K562 (cell line): ENCODE data around the gene USP7. TPM values are rescaled to one million over a fixed set of nuclear protein-coding genes. Genes with fewer than 3 reads are reported as not detected.

Experiments
- BACH1 ChIP-seq: fragments of 200-800 bp; sonication (Bioruptor generic); IDR thresholded peaks from 2 replicates; pipeline ENCODE4 v1.6.1; 2016; ENCODE audit warnings: missing genetic modification characterization, missing compliant biosample characterization
- C11orf30 ChIP-seq: fragments of 450-650 bp; IDR thresholded peaks from 2 replicates; pipeline ENCODE4 v1.6.1; 2016; ENCODE audit warnings: low read depth, mild to moderate bottlenecking
- CREB3 ChIP-seq: fragments of 450-650 bp; conservative IDR thresholded peaks from 2 replicates; pipeline ENCODE4 v1.6.1; 2016; ENCODE audit warnings: missing genetic modification characterization, low read depth, mild to moderate bottlenecking, missing compliant biosample characterization, moderate library complexity
- DEAF1 ChIP-seq: fragments of 450-650 bp; formaldehyde crosslinking; IDR thresholded peaks from 2 replicates; pipeline ENCODE4 v1.4.0; 2020; ENCODE audit warnings: mild to moderate bottlenecking, moderate library complexity
- DPF2 ChIP-seq: fragments of 450-650 bp; IDR thresholded peaks from 2 replicates; pipeline ENCODE4 v1.6.1; 2016
- FOSL1 ChIP-seq: fragments of 200-800 bp; sonication (Bioruptor generic); conservative IDR thresholded peaks from 2 replicates; pipeline ENCODE4 v1.6.1; 2016; ENCODE audit warnings: missing genetic modification characterization, missing compliant biosample characterization
- HNRNPK ChIP-seq: fragments of 200-400 bp; formaldehyde crosslinking; IDR thresholded peaks from one replicate; pipeline ENCODE4 v1.6.1; 2018; ENCODE audit warnings: mild to moderate bottlenecking, low read depth, low read length; ENCODE audit not compliant: poor library complexity, severe bottlenecking
- HNRNPL ChIP-seq: fragments of 200-400 bp; formaldehyde crosslinking; IDR thresholded peaks from 2 replicates; pipeline ENCODE4 v1.6.1; 2017; ENCODE audit warnings: low read depth, mild to moderate bottlenecking, low read length
- MLX ChIP-seq, 2 experiments: fragments of 450-650 bp in 1 of 2; sonication (generic) in 1 of 2; formaldehyde crosslinking; conservative IDR thresholded peaks; 2 replicates each; pipeline versions ENCODE4 v1.4.0 to v1.8.1; 2020 to 2022; ENCODE audit warnings: mild to moderate bottlenecking in 1 of 2, missing genetic modification reagents in 1 of 2
- NFE2L1 ChIP-seq: fragments of 450-650 bp; IDR thresholded peaks from 2 replicates; pipeline ENCODE4 v1.6.1; 2016; ENCODE audit warnings: missing genetic modification characterization, low read depth, mild to moderate bottlenecking, missing compliant biosample characterization, moderate library complexity, borderline replicate concordance
- SMARCA4 ChIP-seq: fragments of 450-650 bp; IDR thresholded peaks from 2 replicates; pipeline ENCODE4 v1.6.1; 2016
- SMARCB1 ChIP-seq: IDR thresholded peaks from 2 replicates; pipeline ENCODE4 v1.6.1; 2011; ENCODE audit warnings: improper control_type of control experiment, low read depth; ENCODE audit not compliant: insufficient read length
- SMARCE1 ChIP-seq: fragments of 450-650 bp; IDR thresholded peaks from 2 replicates; pipeline ENCODE4 v1.7.1; 2016; ENCODE audit warnings: mild to moderate bottlenecking
- TOE1 ChIP-seq, 2 experiments: fragments of 450-650 bp in 1 of 2; sonication (generic) in 1 of 2; formaldehyde crosslinking in 1 of 2; IDR thresholded peaks; 2 replicates each; pipeline versions ENCODE4 v1.7.1 to v1.8.0; 2016 to 2022; ENCODE audit warnings: borderline replicate concordance in 2 of 2, mild to moderate bottlenecking in 2 of 2, antibody characterized with exemption in 1 of 2, inconsistent platforms in 1 of 2, low read depth in 1 of 2, missing genetic modification reagents in 1 of 2, moderate library complexity in 1 of 2
- U2AF2 ChIP-seq: fragments of 200-400 bp; formaldehyde crosslinking; optimal IDR thresholded peaks from 2 replicates; pipeline ENCODE3; 2017; ENCODE audit warnings: low read depth, mild to moderate bottlenecking, low read length
- VEZF1 ChIP-seq: fragments of 200-800 bp; sonication (Bioruptor generic); IDR thresholded peaks from 2 replicates; pipeline ENCODE4 v1.6.1; 2017; ENCODE audit warnings: missing genetic modification characterization, missing compliant biosample characterization
- ZNF592 ChIP-seq: fragments of 450-650 bp; IDR thresholded peaks from 2 replicates; pipeline ENCODE4 v1.6.1; 2017; ENCODE audit warnings: antibody characterized with exemption, mild to moderate bottlenecking
- polyA plus RNA-seq, 8 experiments: library from polyadenylated mRNA; depleted of rRNA in 4 of 8; stranded (reverse) in 5 of 8; unstranded in 3 of 8; fragments of >200 nt; fragmentation: Nextera tagmentation in 2 of 8; fragmentation: Illumina TruSeq in 1 of 8; extraction: Ambion mirVana in 2 of 8; extraction: Trizol in 1 of 8; gene quantifications; 2 replicates each; pipeline versions ENCODE4 v1.2.1 to v1.2.3, GENCODE V29; 2011 to 2014; ENCODE audit warnings: inconsistent platforms in 1 of 8, missing spikeins in 1 of 8
- total RNA-seq, 7 experiments: library from RNA; depleted of rRNA in 6 of 7; stranded (reverse); fragments of >200 nt in 6 of 7; fragmentation: Illumina TruSeq in 2 of 7; extraction: Trizol in 2 of 7; gene quantifications; 2 replicates each; pipeline versions ENCODE4 v1.2.1 to v1.2.3, GENCODE V29; 2011 to 2021; ENCODE audit warnings: low replicate concordance in 1 of 7

Gene USP7
- total and polyA plus RNA-seq, 9 of the 15 experiments (the other 6 are each of a cell fraction or from before 2014, with no cell fraction given): 17.1 to 145 (median 57.9) TPM

GRCh38 chr16:8967132-8967821 lies 3.6 kb upstream of the USP7 start (continued):
- TF ChIP-seq ZNF592 (0 out of 2 replicates have a peak, but pooled peaks have one; percentile 38), DEAF1 (CRISPR knock-in tag) (no peak), FOSL1 (0 out of 2 replicates have a peak, but pooled peaks have one; percentile 12), CREB3 (tag) (0 out of 2 replicates have a peak, but pooled peaks have one; percentile 29), HNRNPL (peak; percentile 33; the same call in 1 of the 2 replicates), U2AF2 (no peak), SMARCB1 (peak; percentile 64), DPF2 (peak; percentile 75), HNRNPK (no peak), TOE1 (IDR thresholded peaks at IDR 0.05; ENCODE audit: borderline replicate concordance) (no peak), TOE1 (CRISPR knock-in tag; IDR thresholded peaks at IDR 0.05; ENCODE audit: borderline replicate concordance, low read depth) (no peak), C11orf30 (peak; percentile 79), BACH1 (tag) (peak; percentile 92), SMARCE1 (peak; percentile 55; the same call in 1 of the 2 replicates), VEZF1 (CRISPR knock-in tag) (peak; percentile 68), NFE2L1 (peak; percentile 77), SMARCA4 (peak; percentile 67), MLX (CRISPR knock-in tag; conservative IDR thresholded peaks at IDR 0.05) (no peak)
